ENCODE measurements around the gene HSD17B7. TPM values are rescaled to one million over a fixed set of nuclear protein-coding genes. Genes with fewer than 3 reads are reported as not detected.

HSD17B7 gene
- total and polyA plus RNA-seq, 10 of the 15 experiments (the other 5 are each of a cell fraction or from before 2014, with no cell fraction given): 32.9 to 88.1 (median 36.3) TPM

DNA sequence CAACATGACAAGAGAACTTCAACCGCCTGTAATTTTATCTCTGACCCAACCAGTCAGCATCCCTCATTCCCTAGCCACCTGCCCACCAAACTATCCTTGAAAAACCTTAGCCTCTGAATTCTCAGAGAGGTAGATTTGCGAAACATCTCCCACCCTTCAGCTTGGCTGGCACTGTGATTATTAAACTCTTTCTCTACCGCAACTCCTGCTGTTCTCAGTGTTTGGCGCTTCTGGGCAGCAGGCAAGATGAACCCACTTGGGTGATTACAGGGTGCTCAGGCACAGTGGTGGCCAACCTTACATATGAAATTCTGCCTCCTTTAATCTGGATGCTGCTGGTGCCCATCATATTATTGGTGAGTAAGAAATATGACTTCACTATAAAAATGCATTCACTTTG lies 48.4 kb downstream of the HSD17B7 start:
- Histone ChIP-seq H3K27me3 (replicated peaks in 1 of 2; ENCODE audit: control insufficient read depth in 2 of 2, insufficient read depth in 2 of 2, low read length in 1 of 2) (no peaks in the 10 kb centered on the region), H3K4me1 (ENCODE audit: control insufficient read depth, insufficient read depth, low read length) (peaks cover 19% of the 10 kb centered on the region), H3K4me3 (no peak overlapping the region), H2AFZ (ENCODE audit: control insufficient read depth, low read depth, low read length) (no peak overlapping the region), H3K79me2 (ENCODE audit: control insufficient read depth, insufficient read depth, low read length) (no peaks in the 10 kb centered on the region), H3K9me3 (replicated peaks; ENCODE audit: control insufficient read depth, insufficient read depth, low read length) (peaks cover 22% of the 10 kb centered on the region), H3K27ac (ENCODE audit: control insufficient read depth, insufficient read depth) (no peak overlapping the region), H3K36me3 (ENCODE audit: control insufficient read depth in 2 of 2, insufficient read depth in 2 of 2, low read length in 1 of 2) (no peaks in the 10 kb centered on the region), H4K20me1 (ENCODE audit: control insufficient read depth, insufficient read depth) (no peaks in the 10 kb centered on the region), H3K9ac (ENCODE audit: control insufficient read depth, insufficient read depth, low read length) (no peak overlapping the region), H3K4me2 (ENCODE audit: control insufficient read depth, insufficient read depth) (no peak overlapping the region)
- TF ChIP-seq ASH2L (IDR thresholded peaks at IDR 0.05; ENCODE audit: borderline replicate concordance, low read depth) (no peak), WRNIP1 (IDR thresholded peaks at IDR 0.05; ENCODE audit: borderline replicate concordance, low read depth, low read length) (no peak), CBX5 (IDR thresholded peaks at IDR 0.05; ENCODE audit: low read depth) (no peak), MXI1 (IDR thresholded peaks at IDR 0.05; ENCODE audit: low read depth, low read length) (no peak), MTA3 (IDR thresholded peaks at IDR 0.05; ENCODE audit: borderline replicate concordance, low read length) (no peak)
- TF ChIP-seq, protein P1, sequence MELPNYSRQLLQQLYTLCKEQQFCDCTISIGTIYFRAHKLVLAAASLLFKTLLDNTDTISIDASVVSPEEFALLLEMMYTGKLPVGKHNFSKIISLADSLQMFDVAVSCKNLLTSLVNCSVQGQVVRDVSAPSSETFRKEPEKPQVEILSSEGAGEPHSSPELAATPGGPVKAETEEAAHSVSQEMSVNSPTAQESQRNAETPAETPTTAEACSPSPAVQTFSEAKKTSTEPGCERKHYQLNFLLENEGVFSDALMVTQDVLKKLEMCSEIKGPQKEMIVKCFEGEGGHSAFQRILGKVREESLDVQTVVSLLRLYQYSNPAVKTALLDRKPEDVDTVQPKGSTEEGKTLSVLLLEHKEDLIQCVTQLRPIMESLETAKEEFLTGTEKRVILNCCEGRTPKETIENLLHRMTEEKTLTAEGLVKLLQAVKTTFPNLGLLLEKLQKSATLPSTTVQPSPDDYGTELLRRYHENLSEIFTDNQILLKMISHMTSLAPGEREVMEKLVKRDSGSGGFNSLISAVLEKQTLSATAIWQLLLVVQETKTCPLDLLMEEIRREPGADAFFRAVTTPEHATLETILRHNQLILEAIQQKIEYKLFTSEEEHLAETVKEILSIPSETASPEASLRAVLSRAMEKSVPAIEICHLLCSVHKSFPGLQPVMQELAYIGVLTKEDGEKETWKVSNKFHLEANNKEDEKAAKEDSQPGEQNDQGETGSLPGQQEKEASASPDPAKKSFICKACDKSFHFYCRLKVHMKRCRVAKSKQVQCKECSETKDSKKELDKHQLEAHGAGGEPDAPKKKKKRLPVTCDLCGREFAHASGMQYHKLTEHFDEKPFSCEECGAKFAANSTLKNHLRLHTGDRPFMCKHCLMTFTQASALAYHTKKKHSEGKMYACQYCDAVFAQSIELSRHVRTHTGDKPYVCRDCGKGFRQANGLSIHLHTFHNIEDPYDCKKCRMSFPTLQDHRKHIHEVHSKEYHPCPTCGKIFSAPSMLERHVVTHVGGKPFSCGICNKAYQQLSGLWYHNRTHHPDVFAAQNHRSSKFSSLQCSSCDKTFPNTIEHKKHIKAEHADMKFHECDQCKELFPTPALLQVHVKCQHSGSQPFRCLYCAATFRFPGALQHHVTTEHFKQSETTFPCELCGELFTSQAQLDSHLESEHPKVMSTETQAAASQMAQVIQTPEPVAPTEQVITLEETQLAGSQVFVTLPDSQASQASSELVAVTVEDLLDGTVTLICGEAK (IDR thresholded peaks at IDR 0.05; ENCODE audit: borderline replicate concordance): no peak
- TF ChIP-seq, protein P2, sequence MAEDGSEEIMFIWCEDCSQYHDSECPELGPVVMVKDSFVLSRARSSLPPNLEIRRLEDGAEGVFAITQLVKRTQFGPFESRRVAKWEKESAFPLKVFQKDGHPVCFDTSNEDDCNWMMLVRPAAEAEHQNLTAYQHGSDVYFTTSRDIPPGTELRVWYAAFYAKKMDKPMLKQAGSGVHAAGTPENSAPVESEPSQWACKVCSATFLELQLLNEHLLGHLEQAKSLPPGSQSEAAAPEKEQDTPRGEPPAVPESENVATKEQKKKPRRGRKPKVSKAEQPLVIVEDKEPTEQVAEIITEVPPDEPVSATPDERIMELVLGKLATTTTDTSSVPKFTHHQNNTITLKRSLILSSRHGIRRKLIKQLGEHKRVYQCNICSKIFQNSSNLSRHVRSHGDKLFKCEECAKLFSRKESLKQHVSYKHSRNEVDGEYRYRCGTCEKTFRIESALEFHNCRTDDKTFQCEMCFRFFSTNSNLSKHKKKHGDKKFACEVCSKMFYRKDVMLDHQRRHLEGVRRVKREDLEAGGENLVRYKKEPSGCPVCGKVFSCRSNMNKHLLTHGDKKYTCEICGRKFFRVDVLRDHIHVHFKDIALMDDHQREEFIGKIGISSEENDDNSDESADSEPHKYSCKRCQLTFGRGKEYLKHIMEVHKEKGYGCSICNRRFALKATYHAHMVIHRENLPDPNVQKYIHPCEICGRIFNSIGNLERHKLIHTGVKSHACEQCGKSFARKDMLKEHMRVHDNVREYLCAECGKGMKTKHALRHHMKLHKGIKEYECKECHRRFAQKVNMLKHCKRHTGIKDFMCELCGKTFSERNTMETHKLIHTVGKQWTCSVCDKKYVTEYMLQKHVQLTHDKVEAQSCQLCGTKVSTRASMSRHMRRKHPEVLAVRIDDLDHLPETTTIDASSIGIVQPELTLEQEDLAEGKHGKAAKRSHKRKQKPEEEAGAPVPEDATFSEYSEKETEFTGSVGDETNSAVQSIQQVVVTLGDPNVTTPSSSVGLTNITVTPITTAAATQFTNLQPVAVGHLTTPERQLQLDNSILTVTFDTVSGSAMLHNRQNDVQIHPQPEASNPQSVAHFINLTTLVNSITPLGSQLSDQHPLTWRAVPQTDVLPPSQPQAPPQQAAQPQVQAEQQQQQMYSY (CRISPR knock-in tag; IDR thresholded peaks at IDR 0.05): no peak
- TF ChIP-seq, protein P3, sequence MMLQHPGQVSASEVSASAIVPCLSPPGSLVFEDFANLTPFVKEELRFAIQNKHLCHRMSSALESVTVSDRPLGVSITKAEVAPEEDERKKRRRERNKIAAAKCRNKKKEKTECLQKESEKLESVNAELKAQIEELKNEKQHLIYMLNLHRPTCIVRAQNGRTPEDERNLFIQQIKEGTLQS (IDR thresholded peaks at IDR 0.05; ENCODE audit: borderline replicate concordance, extremely low read depth, low read depth, low read length): no peak
- TF ChIP-seq, protein P4, sequence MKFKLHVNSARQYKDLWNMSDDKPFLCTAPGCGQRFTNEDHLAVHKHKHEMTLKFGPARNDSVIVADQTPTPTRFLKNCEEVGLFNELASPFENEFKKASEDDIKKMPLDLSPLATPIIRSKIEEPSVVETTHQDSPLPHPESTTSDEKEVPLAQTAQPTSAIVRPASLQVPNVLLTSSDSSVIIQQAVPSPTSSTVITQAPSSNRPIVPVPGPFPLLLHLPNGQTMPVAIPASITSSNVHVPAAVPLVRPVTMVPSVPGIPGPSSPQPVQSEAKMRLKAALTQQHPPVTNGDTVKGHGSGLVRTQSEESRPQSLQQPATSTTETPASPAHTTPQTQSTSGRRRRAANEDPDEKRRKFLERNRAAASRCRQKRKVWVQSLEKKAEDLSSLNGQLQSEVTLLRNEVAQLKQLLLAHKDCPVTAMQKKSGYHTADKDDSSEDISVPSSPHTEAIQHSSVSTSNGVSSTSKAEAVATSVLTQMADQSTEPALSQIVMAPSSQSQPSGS (IDR thresholded peaks at IDR 0.05; ENCODE audit: low read length): no peak
- TF ChIP-seq, protein P5, sequence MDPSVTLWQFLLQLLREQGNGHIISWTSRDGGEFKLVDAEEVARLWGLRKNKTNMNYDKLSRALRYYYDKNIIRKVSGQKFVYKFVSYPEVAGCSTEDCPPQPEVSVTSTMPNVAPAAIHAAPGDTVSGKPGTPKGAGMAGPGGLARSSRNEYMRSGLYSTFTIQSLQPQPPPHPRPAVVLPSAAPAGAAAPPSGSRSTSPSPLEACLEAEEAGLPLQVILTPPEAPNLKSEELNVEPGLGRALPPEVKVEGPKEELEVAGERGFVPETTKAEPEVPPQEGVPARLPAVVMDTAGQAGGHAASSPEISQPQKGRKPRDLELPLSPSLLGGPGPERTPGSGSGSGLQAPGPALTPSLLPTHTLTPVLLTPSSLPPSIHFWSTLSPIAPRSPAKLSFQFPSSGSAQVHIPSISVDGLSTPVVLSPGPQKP (IDR thresholded peaks at IDR 0.05; ENCODE audit: low read depth, low read length): no peak
- 51% methylated on average over 4 of the region's 4 CpGs for WGBS (ENCODE audit: insufficient coverage, insufficient replicate concordance, low lambda C conversion rate, missing lambda C conversion rate)
- RAD21 ChIA-PET (ENCODE audit: unreplicated experiment): no interaction called here
- DNase-seq (ENCODE audit: low read depth, low spot score) (no peak), ATAC-seq (no peak), FAIRE-seq (no peak)
- in situ Hi-C loops (cut with MboI) (no loop called here), intact Hi-C loops (cut with micrococcal nuclease; ENCODE audit: unreplicated experiment) (no loop called here)
- SMC1A ChIA-PET (ENCODE audit: uncharacterized antibody, unreplicated experiment): no interaction called here
- POLR2A ChIA-PET: no interaction called here
- no TSS peak for BruUV-seq (replicated peaks)
- CTCF ChIA-PET: no interaction called here

All from GM12878 (cell line).